ENCODE measurements around the gene ZMIZ2.

GRCh38 chr7:44757739-44758138 is 9.1 kb downstream of the ZMIZ2 start:
- TF ChIP-seq MAFK (IDR thresholded peaks at IDR 0.05; ENCODE audit: low read depth, low read length): no peak
- no peak for TF ChIP-seq CTCF (IDR thresholded peaks at IDR 0.05; ENCODE audit: control extremely low read depth in 1 of 3, insufficient read depth in 1 of 3, low read depth in 1 of 3, low read length in 3 of 3)
- TF ChIP-seq POLR2AphosphoS5 (IDR thresholded peaks at IDR 0.05; ENCODE audit: low read depth, low read length): no peak
- TF ChIP-seq SIN3A (conservative IDR thresholded peaks at IDR 0.05 in 1 of 2, IDR thresholded peaks at IDR 0.05 in 1 of 2; ENCODE audit: low read depth in 1 of 2, low read length in 2 of 2): no peak
- TF ChIP-seq POLR2A (IDR thresholded peaks at IDR 0.05; ENCODE audit: control extremely low read depth in 1 of 2, low read depth in 2 of 2, low read length in 2 of 2): no peak
- TF ChIP-seq JUN (IDR thresholded peaks at IDR 0.05; ENCODE audit: low read depth, low read length): no peak
- TF ChIP-seq, protein P1, sequence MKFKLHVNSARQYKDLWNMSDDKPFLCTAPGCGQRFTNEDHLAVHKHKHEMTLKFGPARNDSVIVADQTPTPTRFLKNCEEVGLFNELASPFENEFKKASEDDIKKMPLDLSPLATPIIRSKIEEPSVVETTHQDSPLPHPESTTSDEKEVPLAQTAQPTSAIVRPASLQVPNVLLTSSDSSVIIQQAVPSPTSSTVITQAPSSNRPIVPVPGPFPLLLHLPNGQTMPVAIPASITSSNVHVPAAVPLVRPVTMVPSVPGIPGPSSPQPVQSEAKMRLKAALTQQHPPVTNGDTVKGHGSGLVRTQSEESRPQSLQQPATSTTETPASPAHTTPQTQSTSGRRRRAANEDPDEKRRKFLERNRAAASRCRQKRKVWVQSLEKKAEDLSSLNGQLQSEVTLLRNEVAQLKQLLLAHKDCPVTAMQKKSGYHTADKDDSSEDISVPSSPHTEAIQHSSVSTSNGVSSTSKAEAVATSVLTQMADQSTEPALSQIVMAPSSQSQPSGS (IDR thresholded peaks at IDR 0.05; ENCODE audit: low read length): no peak
- TF ChIP-seq EZH2 (IDR thresholded peaks at IDR 0.05; ENCODE audit: low read depth, low read length, severe bottlenecking): no peak
- TF ChIP-seq ZNF274 (IDR thresholded peaks at IDR 0.05; ENCODE audit: borderline replicate concordance, extremely low read depth, low read length): no peak
- no peak for TF ChIP-seq SRF (IDR thresholded peaks at IDR 0.05; ENCODE audit: low read depth, low read length)
- TF ChIP-seq, protein P2, sequence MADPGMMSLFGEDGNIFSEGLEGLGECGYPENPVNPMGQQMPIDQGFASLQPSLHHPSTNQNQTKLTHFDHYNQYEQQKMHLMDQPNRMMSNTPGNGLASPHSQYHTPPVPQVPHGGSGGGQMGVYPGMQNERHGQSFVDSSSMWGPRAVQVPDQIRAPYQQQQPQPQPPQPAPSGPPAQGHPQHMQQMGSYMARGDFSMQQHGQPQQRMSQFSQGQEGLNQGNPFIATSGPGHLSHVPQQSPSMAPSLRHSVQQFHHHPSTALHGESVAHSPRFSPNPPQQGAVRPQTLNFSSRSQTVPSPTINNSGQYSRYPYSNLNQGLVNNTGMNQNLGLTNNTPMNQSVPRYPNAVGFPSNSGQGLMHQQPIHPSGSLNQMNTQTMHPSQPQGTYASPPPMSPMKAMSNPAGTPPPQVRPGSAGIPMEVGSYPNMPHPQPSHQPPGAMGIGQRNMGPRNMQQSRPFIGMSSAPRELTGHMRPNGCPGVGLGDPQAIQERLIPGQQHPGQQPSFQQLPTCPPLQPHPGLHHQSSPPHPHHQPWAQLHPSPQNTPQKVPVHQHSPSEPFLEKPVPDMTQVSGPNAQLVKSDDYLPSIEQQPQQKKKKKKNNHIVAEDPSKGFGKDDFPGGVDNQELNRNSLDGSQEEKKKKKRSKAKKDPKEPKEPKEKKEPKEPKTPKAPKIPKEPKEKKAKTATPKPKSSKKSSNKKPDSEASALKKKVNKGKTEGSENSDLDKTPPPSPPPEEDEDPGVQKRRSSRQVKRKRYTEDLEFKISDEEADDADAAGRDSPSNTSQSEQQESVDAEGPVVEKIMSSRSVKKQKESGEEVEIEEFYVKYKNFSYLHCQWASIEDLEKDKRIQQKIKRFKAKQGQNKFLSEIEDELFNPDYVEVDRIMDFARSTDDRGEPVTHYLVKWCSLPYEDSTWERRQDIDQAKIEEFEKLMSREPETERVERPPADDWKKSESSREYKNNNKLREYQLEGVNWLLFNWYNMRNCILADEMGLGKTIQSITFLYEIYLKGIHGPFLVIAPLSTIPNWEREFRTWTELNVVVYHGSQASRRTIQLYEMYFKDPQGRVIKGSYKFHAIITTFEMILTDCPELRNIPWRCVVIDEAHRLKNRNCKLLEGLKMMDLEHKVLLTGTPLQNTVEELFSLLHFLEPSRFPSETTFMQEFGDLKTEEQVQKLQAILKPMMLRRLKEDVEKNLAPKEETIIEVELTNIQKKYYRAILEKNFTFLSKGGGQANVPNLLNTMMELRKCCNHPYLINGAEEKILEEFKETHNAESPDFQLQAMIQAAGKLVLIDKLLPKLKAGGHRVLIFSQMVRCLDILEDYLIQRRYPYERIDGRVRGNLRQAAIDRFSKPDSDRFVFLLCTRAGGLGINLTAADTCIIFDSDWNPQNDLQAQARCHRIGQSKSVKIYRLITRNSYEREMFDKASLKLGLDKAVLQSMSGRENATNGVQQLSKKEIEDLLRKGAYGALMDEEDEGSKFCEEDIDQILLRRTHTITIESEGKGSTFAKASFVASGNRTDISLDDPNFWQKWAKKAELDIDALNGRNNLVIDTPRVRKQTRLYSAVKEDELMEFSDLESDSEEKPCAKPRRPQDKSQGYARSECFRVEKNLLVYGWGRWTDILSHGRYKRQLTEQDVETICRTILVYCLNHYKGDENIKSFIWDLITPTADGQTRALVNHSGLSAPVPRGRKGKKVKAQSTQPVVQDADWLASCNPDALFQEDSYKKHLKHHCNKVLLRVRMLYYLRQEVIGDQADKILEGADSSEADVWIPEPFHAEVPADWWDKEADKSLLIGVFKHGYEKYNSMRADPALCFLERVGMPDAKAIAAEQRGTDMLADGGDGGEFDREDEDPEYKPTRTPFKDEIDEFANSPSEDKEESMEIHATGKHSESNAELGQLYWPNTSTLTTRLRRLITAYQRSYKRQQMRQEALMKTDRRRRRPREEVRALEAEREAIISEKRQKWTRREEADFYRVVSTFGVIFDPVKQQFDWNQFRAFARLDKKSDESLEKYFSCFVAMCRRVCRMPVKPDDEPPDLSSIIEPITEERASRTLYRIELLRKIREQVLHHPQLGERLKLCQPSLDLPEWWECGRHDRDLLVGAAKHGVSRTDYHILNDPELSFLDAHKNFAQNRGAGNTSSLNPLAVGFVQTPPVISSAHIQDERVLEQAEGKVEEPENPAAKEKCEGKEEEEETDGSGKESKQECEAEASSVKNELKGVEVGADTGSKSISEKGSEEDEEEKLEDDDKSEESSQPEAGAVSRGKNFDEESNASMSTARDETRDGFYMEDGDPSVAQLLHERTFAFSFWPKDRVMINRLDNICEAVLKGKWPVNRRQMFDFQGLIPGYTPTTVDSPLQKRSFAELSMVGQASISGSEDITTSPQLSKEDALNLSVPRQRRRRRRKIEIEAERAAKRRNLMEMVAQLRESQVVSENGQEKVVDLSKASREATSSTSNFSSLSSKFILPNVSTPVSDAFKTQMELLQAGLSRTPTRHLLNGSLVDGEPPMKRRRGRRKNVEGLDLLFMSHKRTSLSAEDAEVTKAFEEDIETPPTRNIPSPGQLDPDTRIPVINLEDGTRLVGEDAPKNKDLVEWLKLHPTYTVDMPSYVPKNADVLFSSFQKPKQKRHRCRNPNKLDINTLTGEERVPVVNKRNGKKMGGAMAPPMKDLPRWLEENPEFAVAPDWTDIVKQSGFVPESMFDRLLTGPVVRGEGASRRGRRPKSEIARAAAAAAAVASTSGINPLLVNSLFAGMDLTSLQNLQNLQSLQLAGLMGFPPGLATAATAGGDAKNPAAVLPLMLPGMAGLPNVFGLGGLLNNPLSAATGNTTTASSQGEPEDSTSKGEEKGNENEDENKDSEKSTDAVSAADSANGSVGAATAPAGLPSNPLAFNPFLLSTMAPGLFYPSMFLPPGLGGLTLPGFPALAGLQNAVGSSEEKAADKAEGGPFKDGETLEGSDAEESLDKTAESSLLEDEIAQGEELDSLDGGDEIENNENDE (IDR thresholded peaks at IDR 0.05; ENCODE audit: insufficient replicate concordance, low read length): no peak
- TF ChIP-seq CEBPB (IDR thresholded peaks at IDR 0.05; ENCODE audit: low read depth, low read length): no peak
- no peak for TF ChIP-seq KDM1A (IDR thresholded peaks at IDR 0.05; ENCODE audit: borderline replicate concordance, low read length)

Measured in H1 (cell line).